ENCODE results near the gene SPINT2. TPM values are rescaled to one million over a fixed set of nuclear protein-coding genes. Genes with fewer than 3 reads are reported as not detected.

The SPINT2 gene
- total RNA-seq, 3 donors from 2014 or later (not counting 1 experiment from before 2014, with no cell fraction given): 2.7 to 13.7 (median 6.9) TPM

- Mint-ChIP-seq H3K4me1 (no peaks in the 10 kb centered on the region), H3K27me3 (ENCODE audit: low read depth in 2 of 2) (no peaks in the 10 kb centered on the region), H3K36me3 (no peaks in the 10 kb centered on the region), H3K9me3 (no peaks in the 10 kb centered on the region), H3K27ac (no peak overlapping the region), H3K4me3 (no peak overlapping the region)
- H3K4me3 ChIP-seq (ENCODE audit: low read length): no peak overlapping the region
- H3K36me3 ChIP-seq (ENCODE audit: control insufficient read depth, insufficient read depth, low read length): no peaks in the 10 kb centered on the region
- H3K27ac ChIP-seq (ENCODE audit: low read length): no peak overlapping the region
- WGBS (ENCODE audit: insufficient coverage): 86% methylated on average over 11 of the region's 11 CpGs
- H3K27me3 ChIP-seq (ENCODE audit: control insufficient read depth, insufficient read depth, low read length): no peaks in the 10 kb centered on the region
- DNase-seq (no peak), ATAC-seq (no peak)
- intact Hi-C loops (cut with micrococcal nuclease): no loop called here
- peaks cover 9% of the 10 kb centered on the region for H3K4me1 ChIP-seq (ENCODE audit: control insufficient read depth, insufficient read depth, low read length)
- TF ChIP-seq CTCF (IDR thresholded peaks at IDR 0.05): no peak
- H3K9me3 ChIP-seq (ENCODE audit: control insufficient read depth, insufficient read depth, low read length): no peaks in the 10 kb centered on the region
Observed at GRCh38 chr19:38298821-38299680, 34.7 kb downstream of the SPINT2 start.

GRCh38 chr19:38303517-38304351 is 39.4 kb downstream of the SPINT2 start, which contains the start of gene C19orf33:
TSS of gene C19orf33 (plus strand) at chr19:38304251. CDS start at chr19:38304262, 11 bp downstream.
- intact Hi-C loops (cut with micrococcal nuclease): no loop called here
- Mint-ChIP-seq H3K36me3 (no peaks in the 10 kb centered on the region), H3K27ac (no peak within 1 kb of the TSS), H3K9me3 (no peaks in the 10 kb centered on the region), H3K27me3 (ENCODE audit: low read depth in 2 of 2) (no peaks in the 10 kb centered on the region), H3K4me1 (peaks cover 0 to 4% of the 10 kb centered on the region in 2 donors), H3K4me3 (peak within 1 kb of the TSS; percentile 28)
- TF ChIP-seq CTCF (IDR thresholded peaks at IDR 0.05): no peak
- DNase-seq: no peak
- Histone ChIP-seq H3K36me3 (ENCODE audit: control insufficient read depth, insufficient read depth, low read length) (peaks cover 19% of the 10 kb centered on the region), H3K27me3 (ENCODE audit: control insufficient read depth, insufficient read depth, low read length) (no peaks in the 10 kb centered on the region), H3K4me1 (ENCODE audit: control insufficient read depth, insufficient read depth, low read length) (peaks cover 13% of the 10 kb centered on the region), H3K4me3 (ENCODE audit: low read length) (no peak within 1 kb of the TSS), H3K27ac (ENCODE audit: low read length) (no peak within 1 kb of the TSS), H3K9me3 (ENCODE audit: control insufficient read depth, insufficient read depth, low read length) (no peaks in the 10 kb centered on the region)
- WGBS (ENCODE audit: insufficient coverage): 32% methylated on average over 27 of the region's 28 CpGs
- peak in 2 of 3 donors; percentile 33 to 49 for ATAC-seq

- H3K4me3 ChIP-seq (ENCODE audit: low read length): no peak overlapping the region
- peaks cover 13% of the 10 kb centered on the region for H3K4me1 ChIP-seq (ENCODE audit: control insufficient read depth, insufficient read depth, low read length)
- Mint-ChIP-seq H3K36me3 (no peaks in the 10 kb centered on the region), H3K4me3 (no peak overlapping the region), H3K27me3 (ENCODE audit: low read depth in 2 of 2) (no peaks in the 10 kb centered on the region), H3K9me3 (no peaks in the 10 kb centered on the region), H3K27ac (no peak overlapping the region), H3K4me1 (peaks cover 0 to 4% of the 10 kb centered on the region in 2 donors)
- 91% methylated on average over 27 of the region's 27 CpGs for WGBS (ENCODE audit: insufficient coverage)
- no peak for ATAC-seq
- no peak for TF ChIP-seq CTCF (IDR thresholded peaks at IDR 0.05)
- H3K27ac ChIP-seq (ENCODE audit: low read length): no peak overlapping the region
- H3K36me3 ChIP-seq (ENCODE audit: control insufficient read depth, insufficient read depth, low read length): peaks cover 19% of the 10 kb centered on the region
- intact Hi-C loops (cut with micrococcal nuclease): no loop called here
- no peak for DNase-seq
- H3K27me3 ChIP-seq (ENCODE audit: control insufficient read depth, insufficient read depth, low read length): no peaks in the 10 kb centered on the region
- no peaks in the 10 kb centered on the region for H3K9me3 ChIP-seq (ENCODE audit: control insufficient read depth, insufficient read depth, low read length)
Observed at GRCh38 chr19:38304352-38304865, 40.0 kb downstream of the SPINT2 start.

All from natural killer cell (primary cell).